HepG2 (cell line): ENCODE data around the gene DPYD. TPM values are rescaled to one million over a fixed set of nuclear protein-coding genes. Genes with fewer than 3 reads are reported as not detected.

Experiments
- KDM5A ChIP-seq: fragments of 200-600 bp; sonication (generic); IDR thresholded peaks from 2 replicates; pipeline ENCODE4 v1.7.0; 2018; ENCODE audit warnings: antibody characterized with exemption, mild to moderate bottlenecking, low read length, borderline replicate concordance
- KLF16 ChIP-seq, 2 experiments: sonication (generic) in 1 of 2; formaldehyde crosslinking in 1 of 2; IDR thresholded peaks; 2 replicates each; pipeline versions ENCODE4 v1.6.1 to v1.8.0; 2016 to 2023; ENCODE audit warnings: missing genetic modification reagents in 2 of 2, missing compliant biosample characterization in 1 of 2
- NFRKB ChIP-seq: fragments of 450-650 bp; IDR thresholded peaks from 2 replicates; pipeline ENCODE4 v1.6.1; 2017
- NFYB ChIP-seq: sonication (generic); formaldehyde crosslinking; IDR thresholded peaks from 2 replicates; pipeline ENCODE4 v1.4.0; 2020; ENCODE audit warnings: missing genetic modification reagents
- PAF1 ChIP-seq: IDR thresholded peaks from 2 replicates; pipeline ENCODE4 v1.6.1; 2016; ENCODE audit warnings: missing genetic modification reagents, missing compliant biosample characterization
- POLR2G ChIP-seq: fragments of 200-400 bp; formaldehyde crosslinking; IDR thresholded peaks from 2 replicates; pipeline ENCODE4 v1.6.1; 2018; ENCODE audit warnings: mild to moderate bottlenecking, low read depth, low read length, moderate library complexity
- REL ChIP-seq: sonication (generic); formaldehyde crosslinking; conservative IDR thresholded peaks from 2 replicates; pipeline ENCODE4 v1.8.0; 2022; ENCODE audit warnings: mild to moderate bottlenecking, missing genetic modification reagents, moderate library complexity
- RXRA ChIP-seq: sonication (generic); formaldehyde crosslinking; IDR thresholded peaks from 2 replicates; pipeline ENCODE4 v1.5.1; 2020; ENCODE audit warnings: missing genetic modification reagents
- ZFY ChIP-seq: sonication (generic); formaldehyde crosslinking; IDR thresholded peaks from 2 replicates; pipeline ENCODE4 v1.4.0; 2020; ENCODE audit warnings: missing genetic modification reagents
- ZNF264 ChIP-seq: sonication (generic); formaldehyde crosslinking; IDR thresholded peaks from 2 replicates; pipeline ENCODE4 v1.4.0; 2020; ENCODE audit warnings: missing genetic modification reagents
- ZNF337 ChIP-seq: sonication (generic); formaldehyde crosslinking; IDR thresholded peaks from 2 replicates; pipeline ENCODE4 v1.5.1; 2020; ENCODE audit warnings: missing genetic modification reagents, low read depth, mild to moderate bottlenecking, borderline replicate concordance
- ZNF549 ChIP-seq: sonication (generic); formaldehyde crosslinking; IDR thresholded peaks from 2 replicates; pipeline ENCODE4 v1.5.0; 2020; ENCODE audit warnings: missing genetic modification reagents
- ZNF749 ChIP-seq: sonication (generic); formaldehyde crosslinking; IDR thresholded peaks from 2 replicates; pipeline ENCODE4 v1.8.0; 2022; ENCODE audit warnings: mild to moderate bottlenecking, missing genetic modification reagents, moderate library complexity, borderline replicate concordance
- polyA plus RNA-seq, 8 experiments: library from polyadenylated mRNA; depleted of rRNA in 3 of 8; stranded (reverse) in 7 of 8; unstranded in 1 of 8; fragments of >200 nt; fragmentation: Illumina TruSeq in 4 of 8; extraction: Trizol in 4 of 8; gene quantifications; 2 replicates each; pipeline versions ENCODE4 v1.2.1 to v1.2.3, GENCODE V29; 2011 to 2016; ENCODE audit warnings: low read depth in 4 of 8, missing spikeins in 1 of 8, mixed read lengths in 1 of 8; ENCODE audit not compliant: insufficient read depth in 1 of 8
- total RNA-seq, 5 experiments: library from RNA; depleted of rRNA; stranded (reverse); fragments of >200 nt; fragmentation: Illumina TruSeq; extraction: Trizol; gene quantifications; 2 replicates each; pipeline ENCODE4 v1.2.3, GENCODE V29; 2016; ENCODE audit warnings: low read depth in 1 of 5
- TF ChIP-seq, protein P1 (sequence below): sonication (generic); formaldehyde crosslinking; IDR thresholded peaks from 2 replicates; pipeline ENCODE4 v1.5.0; 2020; ENCODE audit warnings: mild to moderate bottlenecking, missing genetic modification reagents
- TF ChIP-seq, protein P2 (sequence below): sonication (generic); formaldehyde crosslinking; IDR thresholded peaks from 2 replicates; pipeline ENCODE4 v1.8.1; 2023; ENCODE audit warnings: mild to moderate bottlenecking, missing genetic modification reagents, borderline replicate concordance
- TF ChIP-seq, protein P3 (sequence below): IDR thresholded peaks from 2 replicates; pipeline ENCODE4 v1.6.1; 2016; ENCODE audit warnings: low read depth, missing genetic modification reagents, missing compliant biosample characterization
- TF ChIP-seq, protein P4 (sequence below): sonication (generic); formaldehyde crosslinking; IDR thresholded peaks from 2 replicates; pipeline ENCODE4 v1.4.0; 2020; ENCODE audit warnings: low read depth, mild to moderate bottlenecking, missing genetic modification reagents
- TF ChIP-seq, protein P5 (sequence below): sonication (generic); formaldehyde crosslinking; conservative IDR thresholded peaks from 2 replicates; pipeline ENCODE4 v1.4.0; 2020; ENCODE audit warnings: mild to moderate bottlenecking, missing genetic modification reagents, moderate library complexity

DPYD gene
- total and polyA plus RNA-seq, 2 of the 13 experiments (the other 11 are each of a cell fraction or from before 2014, with no cell fraction given), result 1.3 to 3.4 TPM

DNA sequence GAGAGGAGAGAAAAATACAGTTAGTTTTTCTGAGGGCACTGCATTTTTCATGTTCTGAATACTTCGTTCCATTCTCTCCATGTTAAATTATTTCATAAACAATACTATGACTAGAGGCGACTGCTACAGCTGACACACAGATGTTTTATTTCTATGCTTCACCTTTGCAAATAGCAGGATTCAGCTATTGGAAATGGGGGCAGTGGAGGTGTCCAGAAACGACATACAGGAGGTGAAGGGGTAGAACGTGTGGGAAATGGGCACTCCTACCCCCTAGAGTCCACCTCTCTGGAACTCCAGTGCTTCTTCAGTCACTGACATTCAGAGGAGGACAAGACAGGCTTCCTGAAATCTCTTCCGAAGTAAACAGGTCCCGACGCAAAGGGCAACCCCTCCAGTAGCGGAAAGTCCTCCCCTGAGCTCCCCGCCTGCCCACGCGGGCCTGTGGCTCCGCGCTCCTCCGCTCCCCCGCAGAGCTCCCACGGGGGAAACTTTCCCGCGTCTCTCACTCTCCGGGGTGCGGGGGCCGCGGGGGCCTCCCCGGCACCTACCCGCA lies 480 bp downstream of the DPYD start (continued):
- TF ChIP-seq, protein P1, sequence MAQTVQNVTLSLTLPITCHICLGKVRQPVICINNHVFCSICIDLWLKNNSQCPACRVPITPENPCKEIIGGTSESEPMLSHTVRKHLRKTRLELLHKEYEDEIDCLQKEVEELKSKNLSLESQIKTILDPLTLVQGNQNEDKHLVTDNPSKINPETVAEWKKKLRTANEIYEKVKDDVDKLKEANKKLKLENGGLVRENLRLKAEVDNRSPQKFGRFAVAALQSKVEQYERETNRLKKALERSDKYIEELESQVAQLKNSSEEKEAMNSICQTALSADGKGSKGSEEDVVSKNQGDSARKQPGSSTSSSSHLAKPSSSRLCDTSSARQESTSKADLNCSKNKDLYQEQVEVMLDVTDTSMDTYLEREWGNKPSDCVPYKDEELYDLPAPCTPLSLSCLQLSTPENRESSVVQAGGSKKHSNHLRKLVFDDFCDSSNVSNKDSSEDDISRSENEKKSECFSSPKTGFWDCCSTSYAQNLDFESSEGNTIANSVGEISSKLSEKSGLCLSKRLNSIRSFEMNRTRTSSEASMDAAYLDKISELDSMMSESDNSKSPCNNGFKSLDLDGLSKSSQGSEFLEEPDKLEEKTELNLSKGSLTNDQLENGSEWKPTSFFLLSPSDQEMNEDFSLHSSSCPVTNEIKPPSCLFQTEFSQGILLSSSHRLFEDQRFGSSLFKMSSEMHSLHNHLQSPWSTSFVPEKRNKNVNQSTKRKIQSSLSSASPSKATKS, result no peak
- TF ChIP-seq ZNF549 (CRISPR knock-in tag), result no peak
- TF ChIP-seq ZNF749 (CRISPR knock-in tag), result no peak
- no peak for TF ChIP-seq ZFY (CRISPR knock-in tag)
- TF ChIP-seq, protein P2, sequence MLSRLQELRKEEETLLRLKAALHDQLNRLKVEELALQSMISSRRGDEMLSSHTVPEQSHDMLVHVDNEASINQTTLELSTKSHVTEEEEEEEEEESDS, result no peak
- TF ChIP-seq, protein P3, sequence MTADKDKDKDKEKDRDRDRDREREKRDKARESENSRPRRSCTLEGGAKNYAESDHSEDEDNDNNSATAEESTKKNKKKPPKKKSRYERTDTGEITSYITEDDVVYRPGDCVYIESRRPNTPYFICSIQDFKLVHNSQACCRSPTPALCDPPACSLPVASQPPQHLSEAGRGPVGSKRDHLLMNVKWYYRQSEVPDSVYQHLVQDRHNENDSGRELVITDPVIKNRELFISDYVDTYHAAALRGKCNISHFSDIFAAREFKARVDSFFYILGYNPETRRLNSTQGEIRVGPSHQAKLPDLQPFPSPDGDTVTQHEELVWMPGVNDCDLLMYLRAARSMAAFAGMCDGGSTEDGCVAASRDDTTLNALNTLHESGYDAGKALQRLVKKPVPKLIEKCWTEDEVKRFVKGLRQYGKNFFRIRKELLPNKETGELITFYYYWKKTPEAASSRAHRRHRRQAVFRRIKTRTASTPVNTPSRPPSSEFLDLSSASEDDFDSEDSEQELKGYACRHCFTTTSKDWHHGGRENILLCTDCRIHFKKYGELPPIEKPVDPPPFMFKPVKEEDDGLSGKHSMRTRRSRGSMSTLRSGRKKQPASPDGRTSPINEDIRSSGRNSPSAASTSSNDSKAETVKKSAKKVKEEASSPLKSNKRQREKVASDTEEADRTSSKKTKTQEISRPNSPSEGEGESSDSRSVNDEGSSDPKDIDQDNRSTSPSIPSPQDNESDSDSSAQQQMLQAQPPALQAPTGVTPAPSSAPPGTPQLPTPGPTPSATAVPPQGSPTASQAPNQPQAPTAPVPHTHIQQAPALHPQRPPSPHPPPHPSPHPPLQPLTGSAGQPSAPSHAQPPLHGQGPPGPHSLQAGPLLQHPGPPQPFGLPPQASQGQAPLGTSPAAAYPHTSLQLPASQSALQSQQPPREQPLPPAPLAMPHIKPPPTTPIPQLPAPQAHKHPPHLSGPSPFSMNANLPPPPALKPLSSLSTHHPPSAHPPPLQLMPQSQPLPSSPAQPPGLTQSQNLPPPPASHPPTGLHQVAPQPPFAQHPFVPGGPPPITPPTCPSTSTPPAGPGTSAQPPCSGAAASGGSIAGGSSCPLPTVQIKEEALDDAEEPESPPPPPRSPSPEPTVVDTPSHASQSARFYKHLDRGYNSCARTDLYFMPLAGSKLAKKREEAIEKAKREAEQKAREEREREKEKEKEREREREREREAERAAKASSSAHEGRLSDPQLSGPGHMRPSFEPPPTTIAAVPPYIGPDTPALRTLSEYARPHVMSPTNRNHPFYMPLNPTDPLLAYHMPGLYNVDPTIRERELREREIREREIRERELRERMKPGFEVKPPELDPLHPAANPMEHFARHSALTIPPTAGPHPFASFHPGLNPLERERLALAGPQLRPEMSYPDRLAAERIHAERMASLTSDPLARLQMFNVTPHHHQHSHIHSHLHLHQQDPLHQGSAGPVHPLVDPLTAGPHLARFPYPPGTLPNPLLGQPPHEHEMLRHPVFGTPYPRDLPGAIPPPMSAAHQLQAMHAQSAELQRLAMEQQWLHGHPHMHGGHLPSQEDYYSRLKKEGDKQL (CRISPR knock-in tag), result no peak
- TF ChIP-seq KDM5A, result no peak
- no peak for TF ChIP-seq RXRA (CRISPR knock-in tag)
- TF ChIP-seq NFRKB, result no peak
- TF ChIP-seq, protein P4, sequence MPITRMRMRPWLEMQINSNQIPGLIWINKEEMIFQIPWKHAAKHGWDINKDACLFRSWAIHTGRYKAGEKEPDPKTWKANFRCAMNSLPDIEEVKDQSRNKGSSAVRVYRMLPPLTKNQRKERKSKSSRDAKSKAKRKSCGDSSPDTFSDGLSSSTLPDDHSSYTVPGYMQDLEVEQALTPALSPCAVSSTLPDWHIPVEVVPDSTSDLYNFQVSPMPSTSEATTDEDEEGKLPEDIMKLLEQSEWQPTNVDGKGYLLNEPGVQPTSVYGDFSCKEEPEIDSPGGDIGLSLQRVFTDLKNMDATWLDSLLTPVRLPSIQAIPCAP (CRISPR knock-in tag), result no peak
- TF ChIP-seq ZNF337 (CRISPR knock-in tag), result no peak
- TF ChIP-seq ZNF264, result no peak
- TF ChIP-seq PAF1 (CRISPR knock-in tag), result no peak
- TF ChIP-seq REL (CRISPR knock-in tag), result no peak
- TF ChIP-seq, protein P5, sequence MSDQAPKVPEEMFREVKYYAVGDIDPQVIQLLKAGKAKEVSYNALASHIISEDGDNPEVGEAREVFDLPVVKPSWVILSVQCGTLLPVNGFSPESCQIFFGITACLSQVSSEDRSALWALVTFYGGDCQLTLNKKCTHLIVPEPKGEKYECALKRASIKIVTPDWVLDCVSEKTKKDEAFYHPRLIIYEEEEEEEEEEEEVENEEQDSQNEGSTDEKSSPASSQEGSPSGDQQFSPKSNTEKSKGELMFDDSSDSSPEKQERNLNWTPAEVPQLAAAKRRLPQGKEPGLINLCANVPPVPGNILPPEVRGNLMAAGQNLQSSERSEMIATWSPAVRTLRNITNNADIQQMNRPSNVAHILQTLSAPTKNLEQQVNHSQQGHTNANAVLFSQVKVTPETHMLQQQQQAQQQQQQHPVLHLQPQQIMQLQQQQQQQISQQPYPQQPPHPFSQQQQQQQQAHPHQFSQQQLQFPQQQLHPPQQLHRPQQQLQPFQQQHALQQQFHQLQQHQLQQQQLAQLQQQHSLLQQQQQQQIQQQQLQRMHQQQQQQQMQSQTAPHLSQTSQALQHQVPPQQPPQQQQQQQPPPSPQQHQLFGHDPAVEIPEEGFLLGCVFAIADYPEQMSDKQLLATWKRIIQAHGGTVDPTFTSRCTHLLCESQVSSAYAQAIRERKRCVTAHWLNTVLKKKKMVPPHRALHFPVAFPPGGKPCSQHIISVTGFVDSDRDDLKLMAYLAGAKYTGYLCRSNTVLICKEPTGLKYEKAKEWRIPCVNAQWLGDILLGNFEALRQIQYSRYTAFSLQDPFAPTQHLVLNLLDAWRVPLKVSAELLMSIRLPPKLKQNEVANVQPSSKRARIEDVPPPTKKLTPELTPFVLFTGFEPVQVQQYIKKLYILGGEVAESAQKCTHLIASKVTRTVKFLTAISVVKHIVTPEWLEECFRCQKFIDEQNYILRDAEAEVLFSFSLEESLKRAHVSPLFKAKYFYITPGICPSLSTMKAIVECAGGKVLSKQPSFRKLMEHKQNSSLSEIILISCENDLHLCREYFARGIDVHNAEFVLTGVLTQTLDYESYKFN (CRISPR knock-in tag), result 0 out of 2 replicates have a peak, but pooled peaks have one; percentile 10
- TF ChIP-seq NFYB (CRISPR knock-in tag), result no peak
- TF ChIP-seq POLR2G, result no peak
- TF ChIP-seq KLF16 (CRISPR knock-in tag; IDR thresholded peaks at IDR 0.05), result no peak
